DOHH2 (cell line): ENCODE results near the gene RAD51B.

ENCODE experiments used
- H3F3A ChIP-seq: fragments of 200-600 bp; sonication (generic), shearing (Covaris generic); 2 replicates; pipeline ENCODE4 v1.6.0; 2016; ENCODE audit warnings: antibody characterized with exemption, mild to moderate bottlenecking; ENCODE audit not compliant: control insufficient read depth, insufficient read depth
- H3K27ac ChIP-seq: fragments of 200-600 bp; sonication (generic); 2 replicates; pipeline ENCODE4 v1.5.1; 2014; ENCODE audit warnings: low read depth, mild to moderate bottlenecking, low read length, moderate library complexity
- H3K27me3 ChIP-seq: fragments of 200-600 bp; sonication (generic); 2 replicates; pipeline ENCODE4 v1.6.1; 2014; ENCODE audit warnings: mild to moderate bottlenecking, low read length, mixed read lengths; ENCODE audit not compliant: control insufficient read depth
- H3K36me3 ChIP-seq: fragments of 200-600 bp; sonication (generic); 2 replicates; pipeline ENCODE4 v1.6.1; 2014; ENCODE audit warnings: mild to moderate bottlenecking, low read length, moderate library complexity, mixed read lengths; ENCODE audit not compliant: control insufficient read depth
- H3K4me1 ChIP-seq: fragments of 200-600 bp; sonication (generic); 2 replicates; pipeline ENCODE4 v1.6.1; 2014; ENCODE audit warnings: mild to moderate bottlenecking, low read length, mixed read lengths; ENCODE audit not compliant: control insufficient read depth
- H3K4me2 ChIP-seq: fragments of 200-600 bp; sonication (generic); 2 replicates; pipeline ENCODE4 v1.6.0; 2014; ENCODE audit warnings: mild to moderate bottlenecking, low read length, moderate library complexity
- H3K4me3 ChIP-seq: fragments of 200-600 bp; sonication (generic); 2 replicates; pipeline ENCODE4 v1.5.1; 2014; ENCODE audit warnings: mild to moderate bottlenecking, low read length, mixed read lengths
- H3K79me2 ChIP-seq: fragments of 200-600 bp; sonication (generic); 2 replicates; pipeline ENCODE4 v1.6.1; 2014; ENCODE audit warnings: mild to moderate bottlenecking, low read length, mixed read lengths; ENCODE audit not compliant: control insufficient read depth
- H3K9me2 ChIP-seq: fragments of 200-600 bp; sonication (generic); replicated peaks from 2 replicates; pipeline ENCODE4 v1.6.1; 2014; ENCODE audit warnings: mild to moderate bottlenecking, low read length, mixed read lengths; ENCODE audit not compliant: control insufficient read depth
- H3K9me3 ChIP-seq: fragments of 200-600 bp; sonication (generic); 2 replicates; pipeline ENCODE4 v1.6.1; 2014; ENCODE audit warnings: antibody characterized with exemption, low read length, mixed read lengths; ENCODE audit not compliant: control insufficient read depth, insufficient read depth
- H4K20me1 ChIP-seq: fragments of 200-600 bp; sonication (generic); 2 replicates; pipeline ENCODE4 v1.6.0; 2014; ENCODE audit warnings: low read depth, mild to moderate bottlenecking, antibody characterized with exemption, low read length, moderate library complexity; ENCODE audit not compliant: control insufficient read depth, insufficient read depth
- EZH2phosphoT487 ChIP-seq: fragments of 200-600 bp; sonication (generic); IDR thresholded peaks from 2 replicates; pipeline ENCODE4 v1.6.1; 2017; ENCODE audit warnings: borderline replicate concordance, mild to moderate bottlenecking, antibody characterized with exemption, low read length, moderate library complexity, mixed read lengths
- TF ChIP-seq, protein P1 (sequence below): fragments of 200-600 bp; sonication (generic); IDR thresholded peaks from one replicate; pipeline ENCODE4 v1.5.1; 2014; ENCODE audit warnings: antibody characterized with exemption, mild to moderate bottlenecking, low read depth, low read length; ENCODE audit not compliant: poor library complexity, severe bottlenecking

The RAD51B gene

DNA sequence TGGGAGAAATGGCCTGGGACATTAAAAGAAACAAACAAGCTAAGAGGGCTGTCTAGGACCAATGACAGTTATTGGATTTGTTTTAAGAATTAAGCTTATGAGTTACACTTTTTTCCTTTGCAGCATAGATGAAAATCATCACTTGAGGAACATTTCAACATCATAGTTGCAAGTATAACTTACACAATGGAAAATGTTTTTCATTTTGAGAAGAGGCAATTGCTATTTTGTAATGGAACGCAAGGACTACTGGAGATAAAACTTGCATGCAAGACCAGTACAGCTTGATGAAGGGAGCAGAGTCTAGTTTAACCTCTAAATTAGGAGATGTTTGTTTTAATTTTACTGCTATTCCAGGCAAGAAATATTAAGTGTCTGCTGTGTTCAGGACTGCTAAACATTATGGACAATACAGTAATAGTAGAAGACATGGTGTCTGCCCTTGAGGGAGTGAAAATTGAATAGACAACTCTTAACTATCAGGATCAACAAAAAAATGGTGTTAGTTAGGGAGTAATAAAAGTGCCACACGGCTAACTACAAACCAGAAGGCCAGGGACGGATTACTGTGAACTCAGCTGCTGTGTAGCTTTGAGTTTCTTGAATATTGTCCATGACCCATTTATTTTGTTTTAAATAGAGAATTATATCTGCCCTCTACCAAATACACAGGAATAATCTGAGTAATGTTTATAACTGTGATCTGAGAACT, 374.5 kb downstream of the RAD51B start:
- Histone ChIP-seq H3K9me3 (no peaks in the 10 kb centered on the region), H3F3A (no peaks in the 10 kb centered on the region), H3K9me2 (no peaks in the 10 kb centered on the region), H3K27ac (no peak overlapping the region), H3K4me2 (no peak overlapping the region), H3K4me1 (no peaks in the 10 kb centered on the region), H4K20me1 (no peaks in the 10 kb centered on the region), H3K79me2 (no peaks in the 10 kb centered on the region), H3K4me3 (no peak overlapping the region), H3K27me3 (no peaks in the 10 kb centered on the region), H3K36me3 (no peaks in the 10 kb centered on the region)
- TF ChIP-seq, protein P1, sequence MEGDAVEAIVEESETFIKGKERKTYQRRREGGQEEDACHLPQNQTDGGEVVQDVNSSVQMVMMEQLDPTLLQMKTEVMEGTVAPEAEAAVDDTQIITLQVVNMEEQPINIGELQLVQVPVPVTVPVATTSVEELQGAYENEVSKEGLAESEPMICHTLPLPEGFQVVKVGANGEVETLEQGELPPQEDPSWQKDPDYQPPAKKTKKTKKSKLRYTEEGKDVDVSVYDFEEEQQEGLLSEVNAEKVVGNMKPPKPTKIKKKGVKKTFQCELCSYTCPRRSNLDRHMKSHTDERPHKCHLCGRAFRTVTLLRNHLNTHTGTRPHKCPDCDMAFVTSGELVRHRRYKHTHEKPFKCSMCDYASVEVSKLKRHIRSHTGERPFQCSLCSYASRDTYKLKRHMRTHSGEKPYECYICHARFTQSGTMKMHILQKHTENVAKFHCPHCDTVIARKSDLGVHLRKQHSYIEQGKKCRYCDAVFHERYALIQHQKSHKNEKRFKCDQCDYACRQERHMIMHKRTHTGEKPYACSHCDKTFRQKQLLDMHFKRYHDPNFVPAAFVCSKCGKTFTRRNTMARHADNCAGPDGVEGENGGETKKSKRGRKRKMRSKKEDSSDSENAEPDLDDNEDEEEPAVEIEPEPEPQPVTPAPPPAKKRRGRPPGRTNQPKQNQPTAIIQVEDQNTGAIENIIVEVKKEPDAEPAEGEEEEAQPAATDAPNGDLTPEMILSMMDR, result no peak
- TF ChIP-seq EZH2phosphoT487, result no peak

GRCh38 chr14:68195126-68195525, 375.5 kb downstream of the RAD51B start:
- H3F3A ChIP-seq, result no peaks in the 10 kb centered on the region
- H3K4me3 ChIP-seq, result no peak overlapping the region
- no peak overlapping the region for H3K4me2 ChIP-seq
- no peak overlapping the region for H3K27ac ChIP-seq
- no peaks in the 10 kb centered on the region for H3K36me3 ChIP-seq
- H3K27me3 ChIP-seq, result no peaks in the 10 kb centered on the region
- no peaks in the 10 kb centered on the region; the same call in 1 of the 2 replicates for H3K9me2 ChIP-seq
- no peaks in the 10 kb centered on the region for H3K9me3 ChIP-seq
- H3K4me1 ChIP-seq, result no peaks in the 10 kb centered on the region
- H4K20me1 ChIP-seq, result no peaks in the 10 kb centered on the region
- no peaks in the 10 kb centered on the region for H3K79me2 ChIP-seq
- TF ChIP-seq EZH2phosphoT487, result no peak
- TF ChIP-seq, protein P1, result no peak

DNA sequence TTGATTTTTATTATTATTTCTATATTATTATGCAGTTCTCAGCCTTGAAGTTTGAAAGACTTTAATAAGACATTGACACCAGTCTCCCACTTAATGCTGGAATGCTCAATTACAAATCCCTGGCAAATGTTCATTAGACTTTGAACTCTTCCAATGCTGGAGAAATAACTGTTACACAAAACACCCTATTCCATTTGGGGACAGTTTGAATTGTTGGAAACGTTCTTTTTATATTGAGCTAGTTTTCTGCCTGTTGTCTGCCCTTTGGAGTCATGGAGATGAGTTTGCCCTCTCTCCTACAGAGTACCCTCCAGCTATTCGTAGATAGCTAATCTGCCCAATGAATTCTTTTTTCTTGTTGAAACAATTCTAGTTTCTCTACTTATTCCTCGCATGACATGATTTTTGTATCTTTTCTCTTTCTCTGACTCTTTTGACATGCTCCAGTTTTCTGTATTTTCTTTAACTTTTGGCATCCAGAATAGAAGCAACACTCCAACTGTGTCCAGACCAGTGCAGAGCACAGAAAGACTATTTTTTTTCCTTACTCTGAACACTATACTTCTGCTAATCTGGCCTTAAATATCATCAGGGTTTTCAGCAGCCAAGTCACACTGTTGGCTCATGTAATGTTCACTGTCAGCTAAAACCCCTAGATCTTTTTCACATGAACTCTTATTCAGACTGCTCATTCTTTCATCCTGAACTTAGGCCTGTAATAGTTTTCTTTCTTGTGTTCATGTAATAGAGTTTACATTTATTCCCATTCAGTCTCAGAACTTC, 379.3 kb downstream of the RAD51B start:
- no peaks in the 10 kb centered on the region for H3K4me1 ChIP-seq
- H3K4me3 ChIP-seq, result no peak overlapping the region
- H3K27ac ChIP-seq, result no peak overlapping the region
- no peaks in the 10 kb centered on the region for H3K79me2 ChIP-seq
- H3K27me3 ChIP-seq, result no peaks in the 10 kb centered on the region
- no peaks in the 10 kb centered on the region; the same call in 1 of the 2 replicates for H3K9me2 ChIP-seq
- H3F3A ChIP-seq, result no peaks in the 10 kb centered on the region
- no peaks in the 10 kb centered on the region for H3K36me3 ChIP-seq
- H4K20me1 ChIP-seq, result no peaks in the 10 kb centered on the region
- no peak for TF ChIP-seq EZH2phosphoT487
- TF ChIP-seq, protein P1, result no peak
- H3K4me2 ChIP-seq, result no peak overlapping the region
- H3K9me3 ChIP-seq, result no peaks in the 10 kb centered on the region
